B cell (primary cell): ENCODE results near the gene HHATL. TPM values are rescaled to one million over a fixed set of nuclear protein-coding genes. Genes with fewer than 3 reads are reported as not detected.

Experiments used
- ATAC-seq: fragments of 200-7000 bp; cut with Tn5 transposase; one replicate; pipeline ENCODE4 v1.10.0; 2021; ENCODE audit warnings: low read depth, mild to moderate bottlenecking, moderate number of reproducible peaks, moderate library complexity
- CTCF ChIA-PET: fragments of 350-600 bp; sonication (Branson Sonifier 250); formaldehyde crosslinking; loops from one replicate; lab custom pipeline; 2021; ENCODE audit warnings: antibody characterized with exemption, inconsistent platforms; lab: Charles Lee
- POLR2A ChIA-PET: fragments of 350-600 bp; sonication (Branson Sonifier 250); formaldehyde crosslinking; loops from one replicate; lab custom pipeline; 2021; ENCODE audit warnings: antibody characterized with exemption; lab: Charles Lee
- DNase-seq: peaks from one replicate; pipeline ENCODE4 v3.0.0; 2013
- H2AFZ ChIP-seq: 2 replicates; pipeline ENCODE4 v1.6.1; 2012; ENCODE audit warnings: mild to moderate bottlenecking, low read depth, low read length; ENCODE audit not compliant: insufficient read depth, poor library complexity, severe bottlenecking
- H3K27ac ChIP-seq, 2 donors: 1 replicate in 1 of 2; 2 replicates in 1 of 2; pipeline ENCODE4 v1.5.1; 2012 to 2013; ENCODE audit warnings: low read length in 2 of 2, mild to moderate bottlenecking in 2 of 2, moderate library complexity in 1 of 2
- H3K27me3 ChIP-seq, 4 experiments: fragments of 200-600 bp in 1 of 4; sonication (generic) in 1 of 4; replicated peaks in 1 of 4; 1 replicate in 2 of 4; 2 replicates in 2 of 4; pipeline versions ENCODE4 v1.6.1 to v1.7.0; 2013 to 2016; ENCODE audit warnings: low read length in 3 of 4, mild to moderate bottlenecking in 2 of 4, mixed read lengths in 1 of 4, moderate library complexity in 1 of 4; ENCODE audit not compliant: insufficient read depth in 4 of 4, control insufficient read depth in 3 of 4; ENCODE audit errors: control extremely low read depth in 1 of 4
- H3K36me3 ChIP-seq, 2 experiments: replicated peaks in 1 of 2; 1 replicate in 1 of 2; 2 replicates in 1 of 2; pipeline versions ENCODE4 v1.6.1 to v1.7.1; 2013; ENCODE audit warnings: low read length in 1 of 2; ENCODE audit not compliant: insufficient read depth in 2 of 2, control insufficient read depth in 1 of 2; ENCODE audit errors: control extremely low read depth in 1 of 2, extremely low read depth in 1 of 2
- H3K4me1 ChIP-seq, 2 donors: fragments of 200-600 bp in 1 of 2; sonication (generic) in 1 of 2; 1 replicate in 1 of 2; 2 replicates in 1 of 2; pipeline versions ENCODE4 v1.5.1 to v1.6.1; 2013 to 2017; ENCODE audit warnings: low read length in 2 of 2; ENCODE audit not compliant: control insufficient read depth in 2 of 2, insufficient read depth in 2 of 2
- H3K4me2 ChIP-seq: replicated peaks from 2 replicates; pipeline ENCODE3; 2012; ENCODE audit warnings: mild to moderate bottlenecking, low read depth, low read length; ENCODE audit not compliant: poor library complexity, severe bottlenecking
- H3K4me3 ChIP-seq, 5 experiments: fragments of 200-600 bp in 1 of 5; sonication (generic) in 1 of 5; 1 replicate in 3 of 5; 2 replicates in 2 of 5; pipeline versions ENCODE4 v1.5.1 to v1.7.0; 2011 to 2016; ENCODE audit warnings: low read length in 4 of 5, mild to moderate bottlenecking in 4 of 5, low read depth in 2 of 5, control low read depth in 1 of 5, moderate library complexity in 1 of 5; ENCODE audit not compliant: insufficient read depth in 1 of 5; ENCODE audit errors: control extremely low read depth in 1 of 5, extremely low read depth in 1 of 5
- H3K79me2 ChIP-seq: fragments of 200-600 bp; sonication (generic); one replicate; pipeline ENCODE4 v1.6.0; 2016; ENCODE audit warnings: low read length; ENCODE audit not compliant: control insufficient read depth, insufficient read depth
- H3K9ac ChIP-seq: fragments of 200-600 bp; sonication (generic); 2 replicates; pipeline ENCODE4 v1.6.1; 2017; ENCODE audit warnings: mild to moderate bottlenecking, low read length, moderate library complexity
- H3K9me3 ChIP-seq, 3 donors: one replicate each; pipeline versions ENCODE4 v1.6.1 to v1.7.1; 2013; ENCODE audit warnings: low read length in 2 of 3; ENCODE audit not compliant: control insufficient read depth in 2 of 3, insufficient read depth in 1 of 3; ENCODE audit errors: control extremely low read depth in 1 of 3
- H4K20me1 ChIP-seq: 2 replicates; pipeline ENCODE4 v1.6.0; 2012; ENCODE audit warnings: mild to moderate bottlenecking, low read length; ENCODE audit not compliant: insufficient read depth, control insufficient read depth, poor library complexity, severe bottlenecking
- H3K27ac Mint-ChIP-seq: one replicate; pipeline ENCODE4 v1.8.0; 2021; ENCODE audit warnings: mixed read lengths
- H3K27me3 Mint-ChIP-seq: one replicate; pipeline ENCODE4 v1.8.0; 2021; ENCODE audit warnings: mixed read lengths
- H3K4me1 Mint-ChIP-seq: one replicate; pipeline ENCODE4 v1.8.0; 2021; ENCODE audit warnings: mixed read lengths
- H3K4me3 Mint-ChIP-seq: one replicate; pipeline ENCODE4 v1.8.0; 2021; ENCODE audit warnings: mixed read lengths
- H3K9me3 Mint-ChIP-seq: one replicate; pipeline ENCODE4 v1.8.0; 2022; ENCODE audit warnings: mixed read lengths; ENCODE audit not compliant: insufficient read depth
- EZH2 ChIP-seq: IDR thresholded peaks from 2 replicates; pipeline ENCODE4 v1.6.1; 2012; ENCODE audit warnings: borderline replicate concordance, low read depth, mild to moderate bottlenecking, moderate library complexity, low read length; ENCODE audit not compliant: insufficient read depth, poor library complexity, severe bottlenecking
- WGBS: methylation state at CpG from one replicate; pipeline ENCODE4 v1.1.5; 2013; ENCODE audit warnings: missing lambda C conversion rate; ENCODE audit not compliant: insufficient coverage; 5-methylcytosine and 5-hydroxymethylcytosine counted together
- intact Hi-C: fragments of 100-400 bp; cut with micrococcal nuclease; formaldehyde crosslinking; loops from one replicate; pipeline ENCODE4 v1.10.0; 2022
- polyA plus RNA-seq: library from polyadenylated mRNA; depleted of rRNA; stranded (reverse); fragments of >200 nt; gene quantifications from 2 replicates; pipeline ENCODE4 v1.2.3, GENCODE V29; 2012
- total RNA-seq, 2 donors: library from RNA; stranded (reverse); fragments of 120-200 nt in 1 of 2; gene quantifications; 1 replicate in 1 of 2; 2 replicates in 1 of 2; pipeline versions ENCODE4 v1.2.3 to v1.2.4, GENCODE V29; 2013 to 2022
- TF ChIP-seq, protein P1 (sequence below): fragments of 200-600 bp; IDR thresholded peaks from one replicate; pipeline ENCODE4 v1.8.0; 2022; ENCODE audit warnings: antibody characterized with exemption, mild to moderate bottlenecking

Gene HHATL
- total and polyA plus RNA-seq, 2 donors (not counting 1 experiment from before 2014, with no cell fraction given), result not detected

DNA sequence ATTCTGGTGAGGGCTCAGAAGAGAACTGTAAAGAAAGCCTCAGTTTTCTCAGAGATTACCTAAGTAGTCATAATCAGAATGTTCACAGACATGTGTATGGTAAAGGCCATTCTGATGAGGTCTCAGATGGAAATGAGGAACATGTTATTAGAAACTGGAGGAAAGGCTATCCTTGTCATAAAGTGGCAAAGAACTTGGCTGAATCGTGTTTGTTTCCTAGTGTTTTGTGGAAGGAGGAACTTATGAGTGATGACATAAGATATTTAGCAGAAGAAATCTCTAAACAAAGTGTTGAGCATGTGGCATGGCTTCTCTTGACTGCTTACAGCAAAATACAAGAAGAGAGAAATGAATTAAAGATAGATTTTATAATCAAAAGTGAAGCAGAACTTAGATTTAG is 30.1 kb downstream of the HHATL start:
- Histone ChIP-seq H3K27me3 (no peaks in the 10 kb centered on the region), H2AFZ (no peak overlapping the region), H3K4me2 (no peak overlapping the region), H3K9me3 (peaks cover 0 to 21% (median 3%) of the 10 kb centered on the region in 3 donors), H3K4me1 (no peaks in the 10 kb centered on the region), H4K20me1 (no peaks in the 10 kb centered on the region), H3K4me3 (no peak overlapping the region), H3K9ac (no peak overlapping the region), H3K36me3 (no peaks in the 10 kb centered on the region), H3K27ac (no peak overlapping the region), H3K79me2 (no peaks in the 10 kb centered on the region)
- Mint-ChIP-seq H3K4me1 (no peaks in the 10 kb centered on the region), H3K27ac (no peak overlapping the region), H3K27me3 (peaks cover 10% of the 10 kb centered on the region), H3K4me3 (no peak overlapping the region), H3K9me3 (peaks cover under 1% of the 10 kb centered on the region)
- POLR2A ChIA-PET, result no interaction called here
- no peak for TF ChIP-seq EZH2
- TF ChIP-seq, protein P1, sequence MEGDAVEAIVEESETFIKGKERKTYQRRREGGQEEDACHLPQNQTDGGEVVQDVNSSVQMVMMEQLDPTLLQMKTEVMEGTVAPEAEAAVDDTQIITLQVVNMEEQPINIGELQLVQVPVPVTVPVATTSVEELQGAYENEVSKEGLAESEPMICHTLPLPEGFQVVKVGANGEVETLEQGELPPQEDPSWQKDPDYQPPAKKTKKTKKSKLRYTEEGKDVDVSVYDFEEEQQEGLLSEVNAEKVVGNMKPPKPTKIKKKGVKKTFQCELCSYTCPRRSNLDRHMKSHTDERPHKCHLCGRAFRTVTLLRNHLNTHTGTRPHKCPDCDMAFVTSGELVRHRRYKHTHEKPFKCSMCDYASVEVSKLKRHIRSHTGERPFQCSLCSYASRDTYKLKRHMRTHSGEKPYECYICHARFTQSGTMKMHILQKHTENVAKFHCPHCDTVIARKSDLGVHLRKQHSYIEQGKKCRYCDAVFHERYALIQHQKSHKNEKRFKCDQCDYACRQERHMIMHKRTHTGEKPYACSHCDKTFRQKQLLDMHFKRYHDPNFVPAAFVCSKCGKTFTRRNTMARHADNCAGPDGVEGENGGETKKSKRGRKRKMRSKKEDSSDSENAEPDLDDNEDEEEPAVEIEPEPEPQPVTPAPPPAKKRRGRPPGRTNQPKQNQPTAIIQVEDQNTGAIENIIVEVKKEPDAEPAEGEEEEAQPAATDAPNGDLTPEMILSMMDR, result no peak
- CTCF ChIA-PET, result no interaction called here
- ATAC-seq (no peak), DNase-seq (no peak)
- intact Hi-C loops, result no loop called here
- WGBS, result no CpG with 5 or more reads among the region's 1 CpG

DNA sequence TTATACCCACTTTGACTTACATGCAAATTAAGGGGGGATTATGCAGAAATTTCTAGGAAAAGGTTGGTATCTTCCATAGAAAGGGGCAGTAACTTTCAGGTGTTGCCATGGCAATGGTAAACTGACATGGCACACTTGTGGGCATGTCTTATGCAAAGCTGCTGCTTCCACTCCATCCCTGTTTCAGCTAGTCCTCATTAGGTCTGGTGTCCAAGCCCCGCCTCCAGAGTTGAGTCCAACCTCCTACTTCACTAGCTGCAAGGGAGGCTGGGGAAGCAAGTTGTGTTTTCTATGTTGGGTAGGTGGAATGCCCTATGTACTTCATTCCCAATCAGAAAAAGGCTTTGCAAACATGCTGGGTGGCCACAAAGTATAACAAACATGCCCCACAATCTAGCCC is 31.9 kb downstream of the HHATL start:
- Mint-ChIP-seq H3K4me3 (no peak overlapping the region), H3K27me3 (no peaks in the 10 kb centered on the region), H3K9me3 (no peaks in the 10 kb centered on the region), H3K4me1 (peaks cover 1% of the 10 kb centered on the region), H3K27ac (no peak overlapping the region)
- Histone ChIP-seq H3K27ac (no peak overlapping the region), H3K4me3 (no peak overlapping the region), H3K27me3 (no peaks in the 10 kb centered on the region), H3K4me2 (no peak overlapping the region), H3K9me3 (peaks cover 0 to 12% (median 1%) of the 10 kb centered on the region in 3 donors), H3K79me2 (no peaks in the 10 kb centered on the region), H4K20me1 (no peaks in the 10 kb centered on the region), H2AFZ (no peak overlapping the region), H3K4me1 (no peaks in the 10 kb centered on the region), H3K9ac (no peak overlapping the region), H3K36me3 (no peaks in the 10 kb centered on the region)
- WGBS, result no CpG with 5 or more reads among the region's 1 CpG
- DNase-seq (no peak), ATAC-seq (no peak)
- ChIA-PET POLR2A (no interaction called here), CTCF (no interaction called here)
- no peak for TF ChIP-seq EZH2
- intact Hi-C loops, result no loop called here
